Measurements from ENCODE around the gene UXT. TPM values are rescaled to one million over a fixed set of nuclear protein-coding genes. Genes with fewer than 3 reads are reported as not detected.

Gene UXT
- polyA plus RNA-seq, 1 donor, result 76.5 TPM

DNA sequence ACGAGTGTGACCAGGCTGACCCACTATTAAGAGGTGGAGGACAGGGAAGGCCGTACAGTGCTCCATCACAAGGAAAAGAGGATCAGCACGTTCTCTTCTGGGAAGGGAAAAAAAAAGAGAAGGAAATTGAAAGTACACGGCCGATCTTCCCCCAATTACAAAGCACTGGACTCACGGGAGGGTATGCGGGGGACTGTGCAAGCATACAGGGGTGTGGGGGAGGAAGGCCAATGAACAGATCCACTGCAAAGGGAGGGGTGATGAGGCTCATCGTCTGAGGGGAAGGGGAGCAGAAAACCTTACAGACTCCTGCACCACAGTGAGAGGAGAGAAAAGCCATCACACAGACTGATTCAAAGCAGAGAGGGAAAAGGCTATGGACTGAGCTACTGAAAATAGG lies 9.7 kb downstream of the UXT start:
- no peak for DNase-seq

- no peak for DNase-seq
These were observed 10.6 kb downstream of the UXT start for GRCh38 chrX:47648376-47648775.

- DNase-seq, result no peak
These were observed 12.3 kb downstream of the UXT start for GRCh38 chrX:47646636-47647035.

DNA sequence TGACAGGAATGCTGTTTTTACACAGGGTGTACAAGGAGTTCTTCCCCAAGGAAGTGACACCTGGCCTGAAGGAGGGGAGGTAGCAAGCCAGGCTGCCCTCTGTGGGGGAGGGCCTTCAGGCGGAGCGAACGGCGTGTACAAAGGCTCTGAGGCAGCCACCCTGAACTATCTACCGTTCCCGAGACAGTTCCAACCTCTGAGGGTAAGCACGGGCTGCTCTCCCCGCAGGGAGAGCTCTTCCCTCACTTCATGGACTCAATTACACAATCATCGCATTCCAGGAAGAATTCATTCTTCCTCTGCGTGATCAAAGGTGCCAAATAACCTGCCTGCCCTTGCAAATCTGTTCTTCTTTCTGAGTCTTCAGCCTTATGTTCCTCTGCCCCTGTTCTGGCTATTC lies 13.4 kb downstream of the UXT start:
- no peak for DNase-seq

DNA sequence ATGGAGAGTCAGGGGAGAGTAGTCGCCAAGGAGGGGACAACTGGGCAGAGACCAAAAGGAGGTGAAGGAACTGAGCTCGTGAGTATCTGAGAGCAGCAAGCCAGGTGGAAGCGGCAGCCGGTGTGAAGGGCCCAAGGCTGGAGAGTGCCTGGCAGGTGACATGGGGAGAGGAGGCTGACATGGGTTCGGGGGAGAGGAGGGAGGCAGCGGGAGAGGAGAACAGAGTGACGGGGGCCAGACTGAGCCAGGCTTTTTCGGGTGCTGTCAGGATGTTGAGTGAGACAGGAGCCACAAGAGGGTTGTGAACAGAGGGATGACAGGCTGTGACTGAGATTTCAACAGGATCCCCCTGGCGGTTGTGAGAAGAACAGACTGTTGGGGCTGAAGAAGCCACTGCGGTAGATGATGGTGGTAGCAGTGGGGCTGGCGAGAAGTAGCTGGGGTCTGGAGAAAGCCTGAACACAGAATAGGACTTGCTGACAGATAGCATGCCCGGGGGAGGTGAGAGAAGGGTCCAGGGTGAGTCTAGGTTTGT lies 14.4 kb downstream of the UXT start:
- DNase-seq, result no peak

- DNase-seq, result no peak
These were observed 15.1 kb downstream of the UXT start for GRCh38 chrX:47643926-47644325.

- no peak for DNase-seq
These were observed 20.2 kb downstream of the UXT start for GRCh38 chrX:47638816-47639215.

DNA sequence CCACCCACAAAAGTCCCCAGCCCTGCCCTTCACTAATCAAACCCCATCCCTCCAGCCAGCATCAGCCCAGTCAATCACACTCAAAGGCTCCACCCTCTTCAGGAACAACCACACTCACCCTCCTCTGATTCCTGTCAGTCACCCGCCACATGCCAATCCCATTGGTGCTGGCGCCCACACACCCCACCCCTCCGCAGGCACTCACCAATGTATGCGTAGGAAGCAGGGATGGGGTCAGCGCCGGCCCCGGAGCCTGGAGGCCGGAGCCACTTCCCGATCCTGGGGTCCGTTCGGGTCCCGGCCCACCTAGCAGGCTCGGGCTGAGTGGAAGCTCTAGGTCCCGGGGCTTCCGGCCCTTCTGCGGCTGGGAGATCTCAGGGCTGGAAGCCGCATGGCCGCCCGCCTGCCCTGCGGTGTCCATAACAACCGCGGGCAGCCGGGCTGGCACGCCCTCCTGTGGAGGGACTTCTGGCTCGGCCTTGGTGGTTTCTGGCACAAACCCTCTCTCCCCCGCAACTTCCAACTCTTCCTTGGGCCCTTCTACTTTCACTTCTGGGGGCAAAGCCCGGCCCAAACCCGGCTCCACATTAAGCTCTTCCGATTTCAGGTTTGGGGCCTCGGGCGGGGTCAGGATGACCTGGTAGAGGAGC lies 21.3 kb downstream of the UXT start:
- no peak for DNase-seq

GRCh38 chrX:47634871-47635575 lies 24.0 kb downstream of the UXT start:
- no peak for DNase-seq

DNA sequence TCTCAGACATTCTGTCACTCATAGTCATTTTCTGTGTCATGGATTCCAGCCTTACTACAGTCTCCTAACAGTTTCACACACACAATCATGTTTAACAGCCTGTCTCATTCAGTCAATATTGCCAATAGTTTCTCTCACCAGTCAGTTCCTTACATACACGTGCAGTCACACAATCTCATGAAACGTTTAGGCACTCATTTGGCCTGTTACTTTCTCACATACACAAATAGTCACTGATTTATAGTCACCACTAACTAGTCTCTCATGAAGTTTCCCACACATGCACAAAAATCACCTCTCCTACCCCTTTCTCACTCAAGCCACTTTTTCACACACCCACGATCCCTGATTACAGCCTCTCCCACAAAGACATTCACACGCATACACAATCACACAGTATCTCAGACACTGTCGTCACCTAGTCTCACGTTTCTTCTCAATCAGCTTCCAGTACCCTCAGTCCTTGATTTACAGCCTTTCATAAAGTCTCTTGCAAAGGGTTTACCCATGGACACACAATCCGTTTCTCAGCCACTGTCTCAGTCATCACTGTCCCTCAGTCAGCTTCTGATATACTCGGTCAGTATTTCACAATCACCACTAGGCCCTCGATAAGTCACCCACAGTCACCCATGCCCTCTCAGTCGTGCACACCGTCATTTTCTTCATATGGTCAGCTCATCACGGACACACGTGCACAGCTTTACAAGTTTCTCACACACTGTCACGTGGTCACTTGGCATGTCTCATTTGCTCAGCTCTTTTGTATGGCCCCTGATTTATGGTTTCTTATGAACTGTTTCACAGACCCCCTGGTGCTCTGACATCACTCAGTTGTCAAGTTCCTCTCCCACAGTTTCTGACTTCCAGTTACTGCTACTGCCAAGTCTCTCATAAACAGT lies 25.0 kb downstream of the UXT start:
- DNase-seq, result no peak

GRCh38 chrX:47632666-47633065 lies 26.3 kb downstream of the UXT start:
- DNase-seq, result no peak

DNA sequence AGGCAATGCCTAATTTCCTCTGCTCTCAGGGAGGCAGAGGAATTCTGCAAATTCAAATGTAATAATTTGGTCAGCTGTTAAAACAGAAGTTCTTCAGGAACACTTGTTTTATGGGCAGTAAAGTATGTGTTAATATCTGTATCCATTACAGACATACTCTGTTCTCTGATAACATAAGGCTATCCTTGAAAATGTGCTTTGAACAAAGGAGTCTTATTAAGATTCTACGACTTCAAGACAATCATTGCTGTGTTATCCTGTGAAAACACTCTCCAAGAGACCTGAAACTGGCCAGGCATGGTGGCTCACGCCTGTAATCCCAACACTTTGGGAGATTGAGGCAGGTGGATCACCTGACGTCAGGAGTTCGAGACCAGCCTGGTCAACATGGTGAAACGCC lies 27.3 kb downstream of the UXT start:
- DNase-seq, result no peak

DNA sequence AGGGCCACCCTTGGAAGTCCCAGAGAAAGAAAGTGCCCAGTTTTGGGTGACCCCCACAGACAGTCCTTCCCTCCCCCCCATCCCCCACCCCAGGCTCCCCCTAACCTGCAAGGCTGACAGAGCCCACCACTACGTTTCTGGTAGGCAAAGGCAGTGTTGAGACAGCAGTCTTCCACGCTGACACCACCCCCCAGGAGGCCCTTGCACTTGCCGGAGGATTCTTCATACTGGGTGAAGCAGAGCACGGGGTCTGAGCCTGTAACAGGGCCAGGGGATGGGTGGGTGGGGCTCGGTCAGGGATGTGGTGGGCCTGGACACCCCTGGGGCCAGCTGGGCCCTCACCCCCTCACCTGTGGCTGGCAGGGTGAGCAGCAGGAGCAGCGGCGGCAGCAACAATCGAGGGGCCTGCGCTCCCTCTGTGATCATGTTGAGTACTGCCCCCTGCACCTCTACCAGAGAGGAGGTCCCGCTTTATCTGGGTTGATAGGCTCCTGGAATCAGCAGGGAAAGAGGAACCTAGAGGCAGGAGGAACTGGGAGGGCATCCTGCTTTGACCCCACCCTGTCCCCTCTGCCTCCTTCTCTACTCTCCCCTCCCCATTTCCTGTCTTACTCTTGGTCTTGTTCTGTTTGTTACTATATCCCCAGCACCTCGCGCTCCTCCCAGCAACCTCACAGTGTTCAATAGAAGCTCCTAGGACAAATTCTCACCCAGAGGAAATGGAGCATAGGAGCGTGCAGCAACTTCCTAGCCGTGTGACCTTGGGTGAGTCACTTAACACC lies 29.4 kb downstream of the UXT start, which contains the start of gene CFP:
Gene CFP (minus strand): TSS at position 512 of the 782 bp plus-strand sequence. CDS start 86 bp downstream, at position 426.
- no peak for DNase-seq

GRCh38 chrX:47628982-47629381 lies 30.0 kb downstream of the UXT start:
- no peak for DNase-seq

GRCh38 chrX:47625365-47625764 lies 33.6 kb downstream of the UXT start:
- no peak for DNase-seq

DNA sequence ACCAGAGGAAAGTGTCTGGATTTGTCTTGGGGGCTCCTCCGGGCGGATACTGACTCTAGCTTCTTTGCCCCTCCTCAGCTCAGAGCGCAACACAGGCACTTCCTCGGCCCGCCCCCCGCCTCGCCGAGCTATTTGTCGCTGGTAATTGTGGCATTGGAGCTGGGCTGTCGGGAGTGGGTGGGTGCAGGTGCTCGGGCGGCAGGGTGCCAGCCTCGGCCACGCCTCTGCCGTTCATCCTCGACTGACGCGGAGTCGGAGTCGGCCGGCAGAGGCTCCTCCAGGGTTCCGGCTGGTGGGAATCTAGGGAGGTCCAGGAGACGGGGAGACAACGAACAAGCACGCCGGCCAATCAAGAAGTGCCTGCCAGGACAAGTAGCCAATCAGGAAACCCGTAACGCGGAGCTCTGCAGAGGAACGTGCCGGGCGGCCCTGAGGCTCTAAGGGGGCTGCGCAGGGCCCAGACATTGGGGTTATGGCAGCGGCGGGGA lies 35.4 kb downstream of the UXT start:
- peak; percentile 47 for DNase-seq

DNA sequence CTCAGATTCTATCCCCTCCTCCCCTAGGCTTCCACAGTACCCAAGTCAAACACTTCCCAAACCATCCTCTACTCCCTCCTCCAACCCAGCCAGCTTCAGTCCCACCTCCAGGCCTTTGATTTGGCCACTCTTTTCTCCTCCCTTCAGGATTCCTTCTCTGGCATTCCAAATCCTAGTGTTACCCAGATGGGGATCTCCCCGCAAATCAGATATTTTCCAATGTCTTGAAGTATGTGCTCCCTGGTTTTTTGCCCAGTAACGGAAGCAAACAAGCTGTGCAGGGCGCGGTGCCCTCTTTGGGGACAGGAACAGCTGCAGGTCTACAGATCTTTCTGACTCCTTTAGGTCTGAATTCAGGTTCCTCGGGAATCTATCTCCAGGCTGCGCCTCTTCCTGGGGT lies 37.1 kb downstream of the UXT start:
- DNase-seq, result no peak

GRCh38 chrX:47620303-47620685 lies 38.7 kb downstream of the UXT start:
- DNase-seq, result no peak

- DNase-seq, result peak; percentile 85
These were observed 39.3 kb downstream of the UXT start, which contains the start of gene SYN1 for GRCh38 chrX:47619486-47620302. SYN1 (minus strand) TSS chrX:47619857; CDS start chrX:47619728, 129 bp downstream.

GRCh38 chrX:47618923-47619485 lies 40.0 kb downstream of the UXT start:
- DNase-seq, result no peak

- no peak for DNase-seq
These were observed 44.4 kb downstream of the UXT start for GRCh38 chrX:47614618-47615017.

All from hindlimb muscle (tissue), 1 donor.